PC-3 (cell line): ENCODE measurements around the gene PORCN.

Source experiments
- EZH2 ChIP-seq: fragments of 300-600 bp; sonication (generic); IDR thresholded peaks from one replicate; pipeline ENCODE4 v1.6.1; 2017; ENCODE audit warnings: antibody characterized with exemption, mild to moderate bottlenecking, low read length; ENCODE audit not compliant: unreplicated experiment
- EZH2phosphoT487 ChIP-seq: fragments of 300-600 bp; sonication (generic); IDR thresholded peaks from 2 replicates; pipeline ENCODE4 v1.6.1; 2018; ENCODE audit warnings: mild to moderate bottlenecking, antibody characterized with exemption, low read length, borderline replicate concordance
- TF ChIP-seq, protein P1 (sequence below): fragments of 300-600 bp; sonication (generic); conservative IDR thresholded peaks from 2 replicates; pipeline ENCODE4 v1.5.1; 2017; ENCODE audit warnings: antibody characterized with exemption, low read depth, mild to moderate bottlenecking, low read length

DNA sequence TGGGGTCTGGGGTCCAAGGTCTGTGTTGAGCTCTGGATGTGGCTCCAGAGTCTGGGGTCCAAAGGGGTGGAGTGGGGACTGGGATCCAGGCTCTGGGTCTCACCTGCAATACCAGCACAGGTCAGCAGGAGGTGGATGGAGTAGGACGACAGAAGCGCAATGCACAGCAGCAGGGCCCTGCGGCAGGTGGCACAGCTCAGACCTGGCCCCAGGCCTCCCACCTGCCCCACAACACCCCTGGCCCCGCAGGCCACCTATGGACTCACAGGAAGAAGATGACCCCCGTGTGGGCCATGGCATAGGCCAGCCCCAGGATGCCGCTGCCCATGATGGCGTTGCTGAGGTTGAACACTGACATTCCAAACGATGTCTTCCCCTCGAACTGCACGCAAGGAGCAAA lies 42.1 kb upstream of the PORCN start:
- TF ChIP-seq, protein P1, sequence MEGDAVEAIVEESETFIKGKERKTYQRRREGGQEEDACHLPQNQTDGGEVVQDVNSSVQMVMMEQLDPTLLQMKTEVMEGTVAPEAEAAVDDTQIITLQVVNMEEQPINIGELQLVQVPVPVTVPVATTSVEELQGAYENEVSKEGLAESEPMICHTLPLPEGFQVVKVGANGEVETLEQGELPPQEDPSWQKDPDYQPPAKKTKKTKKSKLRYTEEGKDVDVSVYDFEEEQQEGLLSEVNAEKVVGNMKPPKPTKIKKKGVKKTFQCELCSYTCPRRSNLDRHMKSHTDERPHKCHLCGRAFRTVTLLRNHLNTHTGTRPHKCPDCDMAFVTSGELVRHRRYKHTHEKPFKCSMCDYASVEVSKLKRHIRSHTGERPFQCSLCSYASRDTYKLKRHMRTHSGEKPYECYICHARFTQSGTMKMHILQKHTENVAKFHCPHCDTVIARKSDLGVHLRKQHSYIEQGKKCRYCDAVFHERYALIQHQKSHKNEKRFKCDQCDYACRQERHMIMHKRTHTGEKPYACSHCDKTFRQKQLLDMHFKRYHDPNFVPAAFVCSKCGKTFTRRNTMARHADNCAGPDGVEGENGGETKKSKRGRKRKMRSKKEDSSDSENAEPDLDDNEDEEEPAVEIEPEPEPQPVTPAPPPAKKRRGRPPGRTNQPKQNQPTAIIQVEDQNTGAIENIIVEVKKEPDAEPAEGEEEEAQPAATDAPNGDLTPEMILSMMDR = peak; percentile 29; the same call in 1 of the 2 replicates
- TF ChIP-seq EZH2phosphoT487 (no peak), EZH2 (no peak)
